Stimulated activated CD8-positive, alpha-beta memory T cell treated with anti-CD3 and anti-CD28 coated beads, Interleukin-7, amount 100 ng/mL, for 24 hours (primary cell): ENCODE data around the gene VGLL2.
"Not testable (repeated sequence)": the region's sequence is repeated elsewhere in the genome, so short reads cannot be mapped to it uniquely, and the experiment has no call there.

Source experiments
- DNase-seq: peaks from one replicate; pipeline ENCODE4 v3.0.0-alpha.2; 2020; ENCODE audit warnings: low read depth

VGLL2 gene

GRCh38 chr6:117265410-117266256, at the start of gene VGLL2:
Gene VGLL2, plus strand, starts transcription at chr6:117265558. Its CDS starts 206 bp downstream, at chr6:117265764.
- DNase-seq, result no peak

- DNase-seq, result no peak
These were observed 42.5 kb upstream of the VGLL2 start for GRCh38 chr6:117222861-117223260.

- DNase-seq, result no peak
These were observed 38.6 kb upstream of the VGLL2 start for GRCh38 chr6:117226778-117227177.

GRCh38 chr6:117227245-117227962, 38.0 kb upstream of the VGLL2 start:
- DNase-seq, result no peak

GRCh38 chr6:117228202-117228601, 37.2 kb upstream of the VGLL2 start:
- DNase-seq, result no peak

- DNase-seq, result no peak
These were observed 35.5 kb upstream of the VGLL2 start for GRCh38 chr6:117229870-117230269.

- DNase-seq, result no peak
These were observed 33.9 kb upstream of the VGLL2 start for GRCh38 chr6:117231466-117231865.

- DNase-seq, result no peak
These were observed 33.2 kb upstream of the VGLL2 start for GRCh38 chr6:117232196-117232595.

GRCh38 chr6:117233145-117233544, 32.2 kb upstream of the VGLL2 start:
- DNase-seq, result no peak

- DNase-seq, result no peak
These were observed 27.8 kb upstream of the VGLL2 start for GRCh38 chr6:117237561-117237960.

- DNase-seq, result not testable (repeated sequence)
These were observed 20.8 kb upstream of the VGLL2 start for GRCh38 chr6:117244571-117244970.

- not testable (repeated sequence) for DNase-seq
These were observed 20.4 kb upstream of the VGLL2 start for GRCh38 chr6:117244979-117245378.

GRCh38 chr6:117253785-117254184, 11.6 kb upstream of the VGLL2 start:
- DNase-seq, result no peak

- DNase-seq, result no peak
These were observed 2.6 kb upstream of the VGLL2 start for GRCh38 chr6:117262799-117263198.

GRCh38 chr6:117263353-117263927, 1.9 kb upstream of the VGLL2 start:
- no peak for DNase-seq

GRCh38 chr6:117264369-117264691, 1.0 kb upstream of the VGLL2 start:
- no peak for DNase-seq

GRCh38 chr6:117264692-117265409, 507 bp upstream of the VGLL2 start:
- DNase-seq, result no peak

- no peak for DNase-seq
These were observed 1.1 kb downstream of the VGLL2 start for GRCh38 chr6:117266257-117267053.

GRCh38 chr6:117267054-117267347, 1.6 kb downstream of the VGLL2 start:
- no peak for DNase-seq

- DNase-seq, result no peak
These were observed 2.6 kb downstream of the VGLL2 start for GRCh38 chr6:117267766-117268534.

- no peak for DNase-seq
These were observed 3.6 kb downstream of the VGLL2 start for GRCh38 chr6:117268924-117269323.
